Neural cell (in vitro differentiated cells): ENCODE results near the gene LMLN. TPM values are rescaled to one million over a fixed set of nuclear protein-coding genes. Genes with fewer than 3 reads are reported as not detected.
A peak's percentile ranks its signal among the peaks of the same experiment; 100 is the strongest.
"Not testable (repeated sequence)": the region's sequence is repeated elsewhere in the genome, so short reads cannot be mapped to it uniquely, and the experiment has no call there.

ENCODE experiments used
- H2AFZ ChIP-seq: fragments of 200-600, 300-800 bp; sonication (generic), shearing (Covaris generic); 2 replicates; pipeline ENCODE4 v1.6.0; 2014; ENCODE audit warnings: low read depth, mild to moderate bottlenecking, antibody characterized with exemption, low read length, moderate library complexity
- H3F3A ChIP-seq: fragments of 200-600 bp; shearing (Covaris generic); 2 replicates; pipeline ENCODE4 v1.6.1; 2016; ENCODE audit warnings: mild to moderate bottlenecking, moderate library complexity, mixed read lengths, antibody characterized with exemption, low read length; ENCODE audit not compliant: insufficient read depth, poor library complexity, severe bottlenecking
- H3K27ac ChIP-seq: fragments of 200-600, 300-800 bp; sonication (generic), shearing (Covaris generic); 2 replicates; pipeline ENCODE4 v1.5.1; 2014; ENCODE audit warnings: mild to moderate bottlenecking, low read length, moderate library complexity
- H3K27me3 ChIP-seq: fragments of 300-800, 200-600 bp; sonication (generic), shearing (Covaris generic); 2 replicates; pipeline ENCODE4 v1.6.0; 2014; ENCODE audit warnings: mild to moderate bottlenecking, low read depth, low read length, moderate library complexity; ENCODE audit not compliant: insufficient read depth
- H3K36me3 ChIP-seq: fragments of 300-800, 200-600 bp; sonication (generic), shearing (Covaris generic); 2 replicates; pipeline ENCODE4 v1.5.1; 2014; ENCODE audit warnings: mild to moderate bottlenecking, antibody characterized with exemption, low read length, moderate library complexity; ENCODE audit not compliant: insufficient read depth
- H3K4me2 ChIP-seq: fragments of 300-800, 200-600 bp; sonication (generic), shearing (Covaris generic); 2 replicates; pipeline ENCODE4 v1.6.0; 2014; ENCODE audit warnings: mild to moderate bottlenecking, low read length
- H3K4me3 ChIP-seq: fragments of 300-800, 200-600 bp; sonication (generic), shearing (Covaris generic); 2 replicates; pipeline ENCODE4 v1.5.1; 2014; ENCODE audit warnings: mild to moderate bottlenecking, low read length, moderate library complexity
- H3K79me2 ChIP-seq: fragments of 200-600 bp; shearing (Covaris generic); replicated peaks from 2 replicates; pipeline ENCODE4 v1.6.0; 2014; ENCODE audit warnings: mild to moderate bottlenecking, low read length, moderate library complexity; ENCODE audit not compliant: insufficient read depth
- H3K9ac ChIP-seq: fragments of 300-800, 200-600 bp; sonication (generic), shearing (Covaris generic); 2 replicates; pipeline ENCODE4 v1.6.1; 2016; ENCODE audit warnings: mild to moderate bottlenecking, low read length, mixed read lengths
- H3K9me2 ChIP-seq: fragments of 200-600 bp; shearing (Covaris generic); 2 replicates; pipeline ENCODE4 v1.6.1; 2016; ENCODE audit warnings: mild to moderate bottlenecking, low read length, mixed read lengths; ENCODE audit not compliant: insufficient read depth
- H3K9me3 ChIP-seq: fragments of 200-600, 300-800 bp; sonication (generic), shearing (Covaris generic); 2 replicates; pipeline ENCODE4 v1.6.1; 2016; ENCODE audit warnings: mild to moderate bottlenecking, mixed run types, low read length, moderate library complexity, mixed read lengths
- H4K20me1 ChIP-seq: fragments of 200-600 bp; shearing (Covaris generic); 2 replicates; pipeline ENCODE4 v1.6.1; 2016; ENCODE audit warnings: mild to moderate bottlenecking, mixed run types; ENCODE audit not compliant: insufficient read depth
- CTCF ChIP-seq: fragments of 450-650 bp; IDR thresholded peaks from 2 replicates; pipeline ENCODE4 v1.5.1; 2014; ENCODE audit warnings: antibody characterized with exemption, mild to moderate bottlenecking, moderate library complexity; ENCODE audit not compliant: poor library complexity, severe bottlenecking
- EP300 ChIP-seq: fragments of 450-650 bp; conservative IDR thresholded peaks from 2 replicates; pipeline ENCODE4 v1.6.1; 2014; ENCODE audit warnings: antibody characterized with exemption, mild to moderate bottlenecking, moderate library complexity; ENCODE audit not compliant: poor library complexity, severe bottlenecking
- EZH2 ChIP-seq: fragments of 200-600, 300-800 bp; shearing (Covaris generic), sonication (generic); IDR thresholded peaks from 2 replicates; pipeline ENCODE4 v1.6.1; 2014; ENCODE audit warnings: antibody characterized with exemption, low read length, borderline replicate concordance, mild to moderate bottlenecking; ENCODE audit not compliant: insufficient read depth, poor library complexity, severe bottlenecking
- MXI1 ChIP-seq: fragments of 450-650 bp; conservative IDR thresholded peaks from 2 replicates; pipeline ENCODE4 v1.6.1; 2014; ENCODE audit warnings: antibody characterized with exemption, mild to moderate bottlenecking; ENCODE audit not compliant: poor library complexity, severe bottlenecking
- RAD21 ChIP-seq: fragments of 450-650 bp; conservative IDR thresholded peaks from 2 replicates; pipeline ENCODE4 v1.6.1; 2014; ENCODE audit warnings: antibody characterized with exemption, mild to moderate bottlenecking, moderate library complexity
- REST ChIP-seq: IDR thresholded peaks from 2 replicates; pipeline ENCODE4 v1.6.1; 2012; ENCODE audit warnings: borderline replicate concordance
- SMC3 ChIP-seq: fragments of 450-650 bp; conservative IDR thresholded peaks from 2 replicates; pipeline ENCODE4 v1.6.1; 2014; ENCODE audit warnings: antibody characterized with exemption, mild to moderate bottlenecking, moderate library complexity; ENCODE audit not compliant: poor library complexity
- TAF1 ChIP-seq: IDR thresholded peaks from 2 replicates; pipeline ENCODE4 v1.6.1; 2012; ENCODE audit warnings: low read depth
- polyA plus RNA-seq: library from polyadenylated mRNA; depleted of rRNA; stranded (reverse); fragments of >200 nt; gene quantifications from 2 replicates; pipeline ENCODE4 v1.2.3, GENCODE V29; 2014

Gene LMLN
- polyA plus RNA-seq, 1 donor from 2014 or later, result 3.1 TPM

- no peaks in the 10 kb centered on the region for H3F3A ChIP-seq
- H4K20me1 ChIP-seq, result no peaks in the 10 kb centered on the region
- peak overlapping the region; percentile 43 for H2AFZ ChIP-seq
- H3K4me3 ChIP-seq, result peak overlapping the region; percentile 88
- peak overlapping the region; percentile 30 for H3K4me2 ChIP-seq
- no peaks in the 10 kb centered on the region for H3K9me2 ChIP-seq
- peaks cover 86% of the 10 kb centered on the region for H3K27me3 ChIP-seq
- peak overlapping the region; percentile 56 for H3K9ac ChIP-seq
- H3K36me3 ChIP-seq, result no peaks in the 10 kb centered on the region
- TF ChIP-seq EP300 (peak; percentile 13), REST (no peak), RAD21 (peak; percentile 45), MXI1 (peak; percentile 51), TAF1 (no peak), SMC3 (peak; percentile 61), CTCF (peak; percentile 85)
- no peaks in the 10 kb centered on the region for H3K9me3 ChIP-seq
- H3K79me2 ChIP-seq, result no peaks in the 10 kb centered on the region
- H3K27ac ChIP-seq, result no peak overlapping the region
Measured at GRCh38 chr3:198080521-198081384, 120.7 kb downstream of the LMLN start.

GRCh38 chr3:198081421-198081844 is 121.4 kb downstream of the LMLN start:
- Histone ChIP-seq H3K9ac (no peak overlapping the region), H4K20me1 (no peaks in the 10 kb centered on the region), H3K27ac (no peak overlapping the region), H3K79me2 (no peaks in the 10 kb centered on the region), H3K4me3 (peak overlapping the region; percentile 88), H3K9me2 (no peaks in the 10 kb centered on the region), H3K36me3 (no peaks in the 10 kb centered on the region), H3K4me2 (no peak overlapping the region), H3K9me3 (no peaks in the 10 kb centered on the region), H3K27me3 (peaks cover 86% of the 10 kb centered on the region), H2AFZ (no peak overlapping the region), H3F3A (no peaks in the 10 kb centered on the region)
- no peak for TF ChIP-seq TAF1
- TF ChIP-seq MXI1, result no peak
- TF ChIP-seq EZH2, result no peak
- TF ChIP-seq CTCF, result no peak
- TF ChIP-seq SMC3, result no peak

GRCh38 chr3:198082226-198082625 is 122.2 kb downstream of the LMLN start:
- H3K9me3 ChIP-seq, H3K9me2 ChIP-seq, H4K20me1 ChIP-seq, H3F3A ChIP-seq, H3K4me2 ChIP-seq, H3K9ac ChIP-seq, H3K79me2 ChIP-seq, H2AFZ ChIP-seq, H3K36me3 ChIP-seq, H3K4me3 ChIP-seq, H3K27ac ChIP-seq: not testable (repeated sequence)
- H3K27me3 ChIP-seq, result peaks cover 86% of the 10 kb centered on the region
